ENCODE measurements around the gene KCTD6. TPM values are rescaled to one million over a fixed set of nuclear protein-coding genes. Genes with fewer than 3 reads are reported as not detected.

The KCTD6 gene
- 9.3 TPM for polyA plus RNA-seq (2013, experiment 1 of 2; ENCODE audit: insufficient read length)
- 9.2 TPM for polyA plus RNA-seq (2013, experiment 2 of 2; ENCODE audit: insufficient read length)

- DNase-seq, result peak; percentile 92
Measured at GRCh38 chr3:58491506-58492402, at the start of gene KCTD6. KCTD6 (plus strand) TSS chr3:58492096; CDS start chr3:58498756, 6,660 bp downstream.

DNA sequence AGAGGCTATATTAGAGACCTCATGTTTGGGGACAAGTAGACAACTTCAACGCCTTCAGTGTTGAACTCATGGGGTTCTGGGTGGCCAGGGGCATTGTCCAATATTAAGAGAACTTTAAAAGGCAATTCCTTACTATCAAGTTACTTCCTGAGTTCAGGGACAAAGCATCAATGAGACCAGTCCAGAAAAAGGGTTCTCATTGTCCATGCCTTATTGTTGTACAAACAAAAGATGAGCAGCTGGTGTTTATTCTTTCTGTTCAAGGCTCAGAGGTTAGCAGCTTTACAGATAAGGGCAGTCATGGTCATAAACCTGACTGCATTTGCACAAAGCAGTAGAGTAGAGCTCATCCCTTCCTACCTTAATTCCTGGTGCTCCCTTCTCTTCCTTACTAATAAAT lies 39.7 kb upstream of the KCTD6 start:
- no peak for DNase-seq

GRCh38 chr3:58459160-58459559 lies 32.7 kb upstream of the KCTD6 start:
- DNase-seq, result no peak

DNA sequence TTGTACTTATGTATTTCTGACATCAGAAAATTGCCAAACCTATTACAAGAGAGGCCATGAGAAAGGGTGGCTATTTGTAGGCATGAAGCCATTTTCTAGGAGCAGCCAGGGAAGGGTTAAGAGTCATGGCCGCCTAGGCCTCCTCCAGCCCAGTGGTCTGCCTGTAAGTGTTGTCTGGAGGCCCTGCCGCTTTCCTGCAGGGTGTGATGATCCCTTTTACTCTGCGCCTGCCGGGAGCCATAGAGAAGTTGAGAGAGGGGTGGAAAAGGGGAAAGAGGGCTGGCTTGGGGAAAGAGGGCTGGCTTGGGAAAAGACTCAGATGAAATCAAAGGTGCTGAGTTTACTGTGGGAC lies 29.1 kb upstream of the KCTD6 start:
- no peak for DNase-seq

DNA sequence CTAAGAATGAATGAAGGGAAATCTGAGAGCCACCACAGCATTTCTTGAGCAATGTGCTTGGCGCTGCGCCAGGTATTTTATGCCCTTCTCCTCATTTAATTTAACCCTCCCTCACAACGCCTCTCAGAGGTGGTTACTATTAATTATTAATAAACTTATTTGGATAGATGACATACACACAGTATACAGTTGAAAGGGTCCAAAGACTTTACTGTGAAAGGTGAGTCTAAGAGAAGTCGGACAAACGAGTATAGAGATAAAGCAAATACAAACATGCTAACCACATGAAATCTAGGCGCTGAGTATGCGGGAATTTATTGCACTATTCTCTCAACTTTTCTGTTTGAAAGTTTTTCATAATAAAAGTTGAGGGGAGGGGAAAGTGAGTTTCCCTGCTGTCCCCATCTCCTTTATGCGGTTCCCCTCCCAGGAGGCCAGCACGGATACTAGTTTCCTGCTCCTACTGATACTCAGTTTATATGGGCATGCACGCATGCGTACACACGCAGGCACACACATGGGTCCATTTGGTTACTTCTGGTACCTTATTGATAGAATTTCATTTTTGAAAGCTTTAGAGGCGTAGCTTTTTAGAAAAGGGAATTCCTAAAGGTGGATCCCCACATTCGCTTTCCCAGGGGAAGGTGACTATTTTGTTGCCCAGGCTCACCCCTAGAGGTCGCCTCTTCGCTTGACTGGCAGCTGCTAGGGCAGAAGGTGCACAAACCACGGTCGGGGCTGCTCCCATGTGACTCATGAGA lies 28.5 kb upstream of the KCTD6 start:
- peak; percentile 85 for DNase-seq

DNA sequence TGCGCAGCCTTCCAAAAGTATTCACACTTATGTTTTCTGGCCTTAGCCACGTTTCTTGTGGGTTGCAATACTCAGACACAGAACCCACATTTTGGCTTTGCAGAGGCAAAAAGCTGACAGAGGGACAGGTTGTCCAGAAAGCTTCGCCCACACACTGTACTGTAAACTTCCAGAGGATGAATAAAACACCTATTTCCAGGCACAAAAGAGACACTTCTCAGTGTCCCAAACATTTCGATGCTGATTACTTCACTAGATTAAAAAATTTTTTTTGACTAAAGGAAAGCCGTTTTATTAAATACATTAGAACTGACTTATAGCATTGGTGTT lies 28.0 kb upstream of the KCTD6 start:
- DNase-seq, result no peak

DNA sequence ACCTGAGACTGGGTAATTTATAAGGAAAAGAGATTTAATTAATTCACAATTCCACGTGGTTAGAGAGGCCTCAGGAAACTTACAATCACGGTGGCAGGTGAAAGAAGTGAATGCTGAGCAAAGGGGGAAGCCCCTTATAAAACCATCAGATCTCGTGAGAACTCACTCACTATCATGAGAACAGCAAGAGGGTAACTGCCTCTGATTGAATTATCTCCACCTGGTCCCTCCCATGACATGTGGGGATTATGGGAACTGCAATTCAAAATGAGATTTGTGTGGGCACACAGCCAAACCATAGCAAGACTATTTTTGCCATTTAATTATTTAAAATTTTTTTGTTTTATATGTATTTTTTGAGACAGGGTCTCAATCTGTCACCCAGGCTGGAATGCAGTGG lies 27.0 kb upstream of the KCTD6 start:
- peak; percentile 8 for DNase-seq

DNA sequence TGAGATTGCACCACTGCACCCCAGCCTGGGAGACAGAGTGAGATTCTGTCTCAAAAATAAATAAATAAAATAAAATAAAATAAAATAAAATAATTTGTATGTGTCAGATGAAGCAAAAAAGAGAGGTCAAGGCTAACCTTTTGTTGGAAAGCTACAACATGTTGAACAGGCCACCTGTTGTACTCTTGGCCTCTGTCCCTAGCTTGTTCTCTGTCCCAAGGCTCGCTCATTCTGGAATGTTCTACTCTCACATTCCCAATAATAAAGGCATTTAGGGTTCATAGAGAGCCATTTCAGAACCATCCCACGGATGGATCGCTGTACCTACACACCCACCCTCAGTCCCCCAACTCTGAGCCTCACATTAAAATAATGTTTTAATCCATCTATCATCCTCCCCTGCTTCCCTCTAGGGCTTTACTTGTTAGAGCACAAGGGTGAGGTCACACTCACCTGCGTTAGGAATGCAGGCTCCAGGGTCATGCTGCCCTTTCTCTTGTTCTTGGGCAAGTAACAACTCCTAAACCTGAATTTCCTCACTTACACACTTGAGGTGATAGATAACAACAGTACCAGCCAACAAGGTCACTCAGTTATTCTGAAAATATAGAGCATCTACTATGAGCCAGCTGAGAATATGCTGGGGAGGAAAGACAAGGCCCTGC lies 24.9 kb upstream of the KCTD6 start:
- DNase-seq, result no peak

DNA sequence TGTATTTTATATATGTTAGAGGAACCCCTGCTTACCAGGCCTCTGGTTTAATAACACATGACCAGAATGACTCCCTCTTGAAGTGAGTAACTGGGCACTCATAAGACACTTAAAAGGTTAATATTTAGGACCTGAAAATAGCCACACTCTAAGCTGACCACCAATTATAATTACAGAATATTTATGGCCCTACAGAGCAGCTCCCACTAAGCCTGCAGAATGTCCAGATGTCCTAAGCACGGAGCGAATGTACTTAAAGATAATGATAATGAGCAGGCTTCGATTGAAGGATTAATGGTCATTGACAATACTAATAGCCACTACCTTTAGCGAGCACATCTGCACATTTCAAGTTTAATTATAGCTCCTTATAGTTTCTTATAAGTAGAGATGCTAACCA lies 22.8 kb upstream of the KCTD6 start:
- DNase-seq, result no peak

DNA sequence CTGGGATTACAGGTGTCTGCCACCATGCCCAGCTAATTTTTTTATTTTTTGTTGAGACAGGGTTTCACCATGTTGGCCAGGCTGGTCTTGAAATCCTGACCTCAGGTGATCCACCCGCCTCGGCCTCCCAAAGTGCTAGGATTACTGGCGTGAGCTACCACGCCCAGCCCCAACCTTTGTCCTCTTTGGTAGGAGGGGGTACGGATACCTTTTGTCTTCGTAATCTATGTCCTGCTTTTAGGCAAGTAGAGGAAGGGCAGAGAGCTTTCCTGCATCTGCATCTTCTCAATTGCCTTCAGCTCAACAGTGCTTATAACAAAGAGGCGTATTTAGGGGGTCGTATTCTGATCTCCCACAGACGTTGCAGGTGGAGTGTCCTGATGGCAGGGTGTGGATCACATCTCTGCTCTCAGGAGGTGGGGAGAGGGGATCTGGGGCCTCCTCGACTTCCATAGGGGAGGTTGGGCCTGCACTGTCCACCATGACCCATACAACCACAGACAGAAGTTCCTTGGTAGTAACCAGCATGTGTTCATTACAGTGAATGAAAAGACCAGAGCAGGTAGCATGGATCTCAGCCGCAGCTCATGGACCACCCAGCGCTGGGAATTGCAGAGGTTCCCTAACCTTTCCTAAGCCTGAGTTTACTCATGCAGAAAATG lies 21.4 kb upstream of the KCTD6 start:
- DNase-seq, result no peak

DNA sequence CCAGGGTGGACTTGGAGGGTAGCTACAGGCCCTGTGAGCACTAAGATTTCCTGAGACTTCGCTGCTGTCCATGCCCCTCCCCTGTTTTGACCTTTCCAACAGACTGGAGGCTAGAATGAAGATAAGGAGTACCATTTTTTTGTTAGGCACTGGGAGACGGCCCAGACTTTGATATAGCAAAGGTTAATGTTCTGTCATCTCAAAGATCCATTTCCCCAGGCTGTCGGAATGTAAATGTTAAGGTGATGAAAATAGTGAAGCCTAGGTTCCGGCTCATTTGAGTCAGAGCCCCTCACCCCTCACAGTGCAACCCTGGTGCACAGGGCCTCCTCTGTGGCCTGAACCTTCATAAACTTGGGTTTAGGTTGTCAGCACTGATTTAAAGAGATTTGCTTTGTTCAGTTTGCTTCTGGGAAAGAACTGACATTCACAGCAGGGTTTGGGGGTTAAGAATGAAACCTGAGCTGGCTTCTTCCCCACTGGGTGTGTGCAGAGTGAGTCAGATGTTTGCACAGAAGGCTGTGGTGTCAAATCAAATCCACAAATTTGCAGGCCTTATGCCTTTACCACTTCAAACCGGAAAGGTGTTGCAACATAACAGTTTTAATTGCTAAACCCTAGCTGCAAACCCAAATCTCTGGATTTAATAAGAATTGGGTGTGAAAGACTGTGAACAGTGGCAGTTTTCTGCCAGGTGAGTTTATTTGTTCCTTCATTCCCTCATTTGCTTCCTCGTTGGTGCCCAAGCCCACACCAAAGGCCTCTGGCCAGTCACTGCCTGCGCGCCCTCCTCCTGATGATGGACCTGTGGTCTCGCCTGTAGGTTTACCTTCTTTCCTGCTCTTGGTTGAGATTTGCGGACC lies 20.6 kb upstream of the KCTD6 start:
- DNase-seq, result peak; percentile 87

- DNase-seq, result no peak
Measured at GRCh38 chr3:58473275-58473674, 18.6 kb upstream of the KCTD6 start.

- DNase-seq, result no peak
Measured at GRCh38 chr3:58474348-58474911, 17.5 kb upstream of the KCTD6 start.

- peak; percentile 24 for DNase-seq
Measured at GRCh38 chr3:58474967-58475578, 16.8 kb upstream of the KCTD6 start.

- DNase-seq, result no peak
Measured at GRCh38 chr3:58478781-58479180, 13.1 kb upstream of the KCTD6 start.

- no peak for DNase-seq
Measured at GRCh38 chr3:58480309-58480708, 11.6 kb upstream of the KCTD6 start.

GRCh38 chr3:58482917-58483636 lies 8.8 kb upstream of the KCTD6 start:
- DNase-seq, result peak; percentile 19

GRCh38 chr3:58484045-58484721 lies 7.7 kb upstream of the KCTD6 start:
- DNase-seq, result no peak

DNA sequence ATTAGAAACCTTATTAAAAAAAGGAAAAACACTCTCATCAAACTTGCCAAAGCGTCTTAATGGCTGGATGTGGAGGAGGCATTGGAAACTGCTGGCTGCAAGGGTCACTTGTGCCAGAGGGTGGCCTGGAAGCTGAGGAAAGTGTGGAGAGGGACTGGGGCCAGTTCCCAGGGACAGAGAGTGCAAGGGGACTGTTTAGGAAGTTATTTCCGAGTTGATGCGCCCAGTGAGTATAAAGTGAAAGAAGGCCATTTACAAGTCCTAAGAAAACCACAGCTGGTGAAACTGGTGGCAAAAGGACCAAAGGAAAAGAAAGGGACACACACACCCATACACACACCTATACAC lies 7.2 kb upstream of the KCTD6 start:
- no peak for DNase-seq

All from fibroblast of skin of back (primary cell).